SU-DHL-6 (cell line): ENCODE measurements around the gene CCDC185.

Experiments used
- EZH2phosphoT487 ChIP-seq: fragments of 200-600 bp; sonication (generic), shearing (Covaris generic); conservative IDR thresholded peaks from 2 replicates; pipeline ENCODE4 v1.6.1; 2018; ENCODE audit warnings: mild to moderate bottlenecking, antibody characterized with exemption, low read length, moderate library complexity, mixed read lengths
- TF ChIP-seq, protein P1 (sequence below): fragments of 200-600 bp; sonication (generic); IDR thresholded peaks from one replicate; pipeline ENCODE4 v1.5.1; 2017; ENCODE audit warnings: antibody characterized with exemption, mild to moderate bottlenecking, low read length, moderate library complexity; ENCODE audit not compliant: insufficient read depth, poor library complexity, severe bottlenecking

DNA sequence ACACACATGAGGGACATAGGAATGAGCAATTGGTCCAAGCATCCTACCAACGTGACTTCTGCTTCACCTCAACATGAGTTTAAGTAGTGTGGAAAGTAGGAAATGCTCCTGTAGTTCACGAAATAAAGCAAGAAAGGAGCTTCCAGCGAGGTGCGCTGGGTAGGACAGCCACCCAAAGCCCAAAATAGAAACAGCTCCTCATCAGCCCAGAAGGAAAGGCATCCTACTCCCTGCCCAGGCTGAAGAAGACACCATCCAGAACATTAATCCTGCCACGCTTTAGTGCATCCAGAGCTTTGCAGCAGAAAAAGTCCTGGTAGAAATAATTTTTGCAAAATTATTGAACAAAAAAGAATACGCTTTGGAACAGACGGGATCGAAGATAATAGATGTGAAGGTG lies 25.9 kb downstream of the CCDC185 start:
- TF ChIP-seq, protein P1, sequence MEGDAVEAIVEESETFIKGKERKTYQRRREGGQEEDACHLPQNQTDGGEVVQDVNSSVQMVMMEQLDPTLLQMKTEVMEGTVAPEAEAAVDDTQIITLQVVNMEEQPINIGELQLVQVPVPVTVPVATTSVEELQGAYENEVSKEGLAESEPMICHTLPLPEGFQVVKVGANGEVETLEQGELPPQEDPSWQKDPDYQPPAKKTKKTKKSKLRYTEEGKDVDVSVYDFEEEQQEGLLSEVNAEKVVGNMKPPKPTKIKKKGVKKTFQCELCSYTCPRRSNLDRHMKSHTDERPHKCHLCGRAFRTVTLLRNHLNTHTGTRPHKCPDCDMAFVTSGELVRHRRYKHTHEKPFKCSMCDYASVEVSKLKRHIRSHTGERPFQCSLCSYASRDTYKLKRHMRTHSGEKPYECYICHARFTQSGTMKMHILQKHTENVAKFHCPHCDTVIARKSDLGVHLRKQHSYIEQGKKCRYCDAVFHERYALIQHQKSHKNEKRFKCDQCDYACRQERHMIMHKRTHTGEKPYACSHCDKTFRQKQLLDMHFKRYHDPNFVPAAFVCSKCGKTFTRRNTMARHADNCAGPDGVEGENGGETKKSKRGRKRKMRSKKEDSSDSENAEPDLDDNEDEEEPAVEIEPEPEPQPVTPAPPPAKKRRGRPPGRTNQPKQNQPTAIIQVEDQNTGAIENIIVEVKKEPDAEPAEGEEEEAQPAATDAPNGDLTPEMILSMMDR, result no peak
- no peak for TF ChIP-seq EZH2phosphoT487
